ENCODE measurements around the gene TMTC2. TPM values are rescaled to one million over a fixed set of nuclear protein-coding genes. Genes with fewer than 3 reads are reported as not detected.
A peak's percentile ranks its signal among the peaks of the same experiment; 100 is the strongest.

The TMTC2 gene
- total and polyA plus RNA-seq, 10 of the 15 experiments (the other 5 are each of a cell fraction or from before 2014, with no cell fraction given), result 0.14 to 9.7 (median 1.2) TPM

- TF ChIP-seq ETV6 (conservative IDR thresholded peaks at IDR 0.05 in 1 of 2, IDR thresholded peaks at IDR 0.05 in 1 of 2; ENCODE audit: borderline replicate concordance in 1 of 2, low read depth in 1 of 2), result no peak
- TF ChIP-seq BHLHE40 (IDR thresholded peaks at IDR 0.05; ENCODE audit: borderline replicate concordance in 1 of 2, low read depth in 2 of 2, low read length in 1 of 2), result peak; percentile 33 to 48; a peak in 1 of 4 replicates
- peak; percentile 71 for TF ChIP-seq RELA (IDR thresholded peaks at IDR 0.05; ENCODE audit: borderline replicate concordance, partially characterized antibody)
- TF ChIP-seq POU2F2 (IDR thresholded peaks at IDR 0.05; ENCODE audit: borderline replicate concordance, low read depth, low read length), result no peak
- TF ChIP-seq CHD1 (IDR thresholded peaks at IDR 0.05; ENCODE audit: low read depth, low read length), result no peak
- no peak for TF ChIP-seq E2F4 (IDR thresholded peaks at IDR 0.05; ENCODE audit: low read depth, low read length)
- no peak for TF ChIP-seq IRF4 (IDR thresholded peaks at IDR 0.05; ENCODE audit: low read depth, low read length)
- no peak for TF ChIP-seq SUPT20H (IDR thresholded peaks at IDR 0.05; ENCODE audit: borderline replicate concordance, control insufficient read depth, low read depth, low read length)
- peak; percentile 37 for TF ChIP-seq GATAD2B (conservative IDR thresholded peaks at IDR 0.05; ENCODE audit: low read depth)
- no peak for TF ChIP-seq SRF (IDR thresholded peaks at IDR 0.05; ENCODE audit: low read depth in 2 of 2, low read length in 2 of 2)
- no peak for TF ChIP-seq CEBPB (IDR thresholded peaks at IDR 0.05; ENCODE audit: borderline replicate concordance in 1 of 2, low read depth in 2 of 2, low read length in 2 of 2)
- TF ChIP-seq POLR2AphosphoS5 (IDR thresholded peaks at IDR 0.05; ENCODE audit: low read length), result no peak
- TF ChIP-seq DPF2 (IDR thresholded peaks at IDR 0.05), result peak; percentile 9; the same call in 1 of the 2 replicates
- TF ChIP-seq EGR1 (IDR thresholded peaks at IDR 0.05; ENCODE audit: borderline replicate concordance in 1 of 2, low read depth in 2 of 2, low read length in 2 of 2), result no peak
Measured at GRCh38 chr12:82687021-82688011, 610 bp downstream of the TMTC2 start (continued).

Measured in GM12878 (cell line).